ENCODE measurements around the gene NBAS. TPM values are rescaled to one million over a fixed set of nuclear protein-coding genes. Genes with fewer than 3 reads are reported as not detected.

Gene NBAS
- total and polyA plus RNA-seq, 8 donors: 14.5 to 96.2 (median 41.2) TPM

GRCh38 chr2:15346624-15347023 is 214.5 kb downstream of the NBAS start:
- H3K36me3 ChIP-seq: peaks cover 16 to 43% (median 28%) of the 10 kb centered on the region in 4 donors
- H3K9me3 ChIP-seq: peaks cover 0 to 6% (median 2%) of the 10 kb centered on the region in 4 donors
- 89 to 100% (median 96%) methylated on average over 1 of the region's 1 CpG for WGBS, 5 donors
- TF ChIP-seq POLR2A (IDR thresholded peaks at IDR 0.05): no peak
- TF ChIP-seq EP300 (IDR thresholded peaks at IDR 0.05): no peak
- TF ChIP-seq POLR2AphosphoS5 (IDR thresholded peaks at IDR 0.05): no peak
- H3K4me3 ChIP-seq: no peak overlapping the region
- no peak for DNase-seq
- H3K27ac ChIP-seq: no peak overlapping the region
- no peaks in the 10 kb centered on the region for H3K27me3 ChIP-seq
- no peaks in the 10 kb centered on the region for H3K4me1 ChIP-seq
- intact Hi-C loops (cut with DNase I; ENCODE audit: low total_unique reads): no loop called here

- Histone ChIP-seq H3K4me1 (no peaks in the 10 kb centered on the region), H3K27ac (no peak overlapping the region), H3K9me3 (no peaks in the 10 kb centered on the region), H3K36me3 (peaks cover 0 to 25% (median 20%) of the 10 kb centered on the region in 4 donors), H3K4me3 (no peak overlapping the region), H3K27me3 (no peaks in the 10 kb centered on the region)
- intact Hi-C loops (cut with DNase I; ENCODE audit: low total_unique reads): no loop called here
- TF ChIP-seq CTCF (IDR thresholded peaks at IDR 0.05) (no peak), POLR2AphosphoS5 (IDR thresholded peaks at IDR 0.05) (no peak), EP300 (IDR thresholded peaks at IDR 0.05) (no peak), POLR2A (IDR thresholded peaks at IDR 0.05) (no peak)
- DNase-seq: no peak
- WGBS, 5 donors: 67 to 89% (median 79%) methylated on average over 1 of the region's 1 CpG
Measured at GRCh38 chr2:15337996-15338666, 223.0 kb downstream of the NBAS start.

- no peak for TF ChIP-seq POLR2A (IDR thresholded peaks at IDR 0.05)
- no peak for TF ChIP-seq POLR2AphosphoS5 (IDR thresholded peaks at IDR 0.05)
- TF ChIP-seq EP300 (IDR thresholded peaks at IDR 0.05): no peak
- no peak for TF ChIP-seq CTCF (IDR thresholded peaks at IDR 0.05)
- peaks cover 7 to 23% (median 18%) of the 10 kb centered on the region in 4 donors for H3K36me3 ChIP-seq
- no peaks in the 10 kb centered on the region for H3K4me1 ChIP-seq
- 89 to 93% (median 89%) methylated on average over 5 of the region's 5 CpGs for WGBS, 5 donors
- no peak overlapping the region for H3K4me3 ChIP-seq
- H3K27me3 ChIP-seq: no peaks in the 10 kb centered on the region
- no peak for DNase-seq
- H3K27ac ChIP-seq: no peak overlapping the region
- intact Hi-C loops (cut with DNase I; ENCODE audit: low total_unique reads): no loop called here
- no peaks in the 10 kb centered on the region for H3K9me3 ChIP-seq
Measured at GRCh38 chr2:15334644-15335326, 226.3 kb downstream of the NBAS start.

- H3K27me3 ChIP-seq: no peaks in the 10 kb centered on the region
- H3K27ac ChIP-seq: no peak overlapping the region
- no peak for DNase-seq
- no peaks in the 10 kb centered on the region for H3K4me1 ChIP-seq
- no peaks in the 10 kb centered on the region for H3K9me3 ChIP-seq
- TF ChIP-seq POLR2AphosphoS5 (IDR thresholded peaks at IDR 0.05): no peak
- no peak for TF ChIP-seq CTCF (IDR thresholded peaks at IDR 0.05)
- no peak for TF ChIP-seq EP300 (IDR thresholded peaks at IDR 0.05)
- TF ChIP-seq POLR2A (IDR thresholded peaks at IDR 0.05): no peak
- H3K4me3 ChIP-seq: no peak overlapping the region
- peaks cover 7 to 52% (median 46%) of the 10 kb centered on the region in 4 donors for H3K36me3 ChIP-seq
- WGBS, 5 donors: 82 to 89% (median 84%) methylated on average over 2 of the region's 2 CpGs
- intact Hi-C loops (cut with DNase I; ENCODE audit: low total_unique reads): no loop called here
Measured at GRCh38 chr2:15331787-15332186, 229.3 kb downstream of the NBAS start.
